Stomach (tissue), 9 donors: ENCODE results near the gene GAPVD1. TPM values are rescaled to one million over a fixed set of nuclear protein-coding genes. Genes with fewer than 3 reads are reported as not detected.

Source experiments
- DNase-seq, 2 donors: peaks; one replicate each; pipeline versions ENCODE4 v3.0.0 to v3.0.0-alpha.2; 2013 to 2019
- H3K27ac ChIP-seq, 5 donors: fragments of 200-600 bp in 4 of 5; sonication (generic) in 4 of 5; one replicate each; pipeline ENCODE4 v1.5.1; 2013 to 2019; ENCODE audit warnings: mild to moderate bottlenecking in 1 of 5, moderate library complexity in 1 of 5
- H3K27me3 ChIP-seq, 3 donors: fragments of 200-600 bp; sonication (generic); one replicate each; pipeline ENCODE4 v1.5.1; 2017 to 2019; ENCODE audit warnings: mixed run types in 1 of 3
- H3K36me3 ChIP-seq, 4 donors: fragments of 200-600 bp; sonication (generic); 1 replicate in 3 of 4; 2 replicates in 1 of 4; pipeline ENCODE4 v1.5.1; 2016 to 2019
- H3K4me1 ChIP-seq, 4 donors: fragments of 200-600 bp; sonication (generic); one replicate each; pipeline ENCODE4 v1.5.1; 2016 to 2019
- H3K4me3 ChIP-seq, 4 donors: fragments of 200-600 bp; sonication (generic) in 3 of 4; one replicate each; pipeline ENCODE4 v1.5.1; 2016 to 2019; ENCODE audit warnings: mild to moderate bottlenecking in 1 of 4
- H3K9me3 ChIP-seq, 4 donors: fragments of 200-600 bp; sonication (generic); one replicate each; pipeline ENCODE4 v1.5.1; 2016 to 2019
- CTCF ChIP-seq, 7 experiments: fragments of 450-650 bp in 4 of 7; fragments of 200-600 bp in 3 of 7; sonication (generic) in 3 of 7; IDR thresholded peaks; one replicate each; pipeline ENCODE4 v1.5.1; 2016 to 2019; ENCODE audit warnings: antibody characterized with exemption in 7 of 7, control low read depth in 2 of 7, mild to moderate bottlenecking in 1 of 7
- EP300 ChIP-seq: sonication (generic); formaldehyde crosslinking; IDR thresholded peaks from one replicate; pipeline ENCODE4 v1.6.1; 2017; ENCODE audit warnings: antibody characterized with exemption
- POLR2A ChIP-seq, 4 donors: fragments of 450-650 bp; IDR thresholded peaks; one replicate each; pipeline ENCODE4 v1.6.1; 2016; ENCODE audit warnings: antibody characterized with exemption in 4 of 4, control low read depth in 2 of 4, mild to moderate bottlenecking in 1 of 4, moderate library complexity in 1 of 4
- POLR2AphosphoS5 ChIP-seq, 3 donors: sonication (generic); formaldehyde crosslinking; IDR thresholded peaks; one replicate each; pipeline ENCODE4 v1.6.1; 2016; ENCODE audit warnings: antibody characterized with exemption in 3 of 3
- WGBS, 5 donors: extraction: QIAGEN DNeasy Blood & Tissue Kit in 3 of 5; methylation state at CpG; one replicate each; pipeline versions ENCODE4 v1.1.5 to v1.1.7; 2013 to 2018; 5-methylcytosine and 5-hydroxymethylcytosine counted together
- intact Hi-C: fragments of 100-400 bp; cut with DNase I; formaldehyde crosslinking; loops from one replicate; pipeline ENCODE4 v1.15.1; 2023; ENCODE audit warnings: low total_unique reads
- polyA plus RNA-seq, 3 donors: library from polyadenylated mRNA; stranded (reverse); fragments of 200-250 nt; gene quantifications; one replicate each; pipeline ENCODE4 v1.2.3, GENCODE V29; 2013
- total RNA-seq, 5 donors: library from RNA; depleted of rRNA; stranded (reverse); fragments of >200 nt; gene quantifications; one replicate each; pipeline versions ENCODE4 v1.1.0 to v1.2.3, GENCODE V29; 2014 to 2016
- donor health status: healthy with polysubstance abuse.
- donor health status: Bipolar disorder and iron deficiency.
- donor health status: healthy.

The GAPVD1 gene
- total and polyA plus RNA-seq, 8 donors: 3.9 to 140 (median 26.2) TPM

GRCh38 chr9:125317704-125318103 is 56.1 kb downstream of the GAPVD1 start:
- peaks cover 50 to 96% (median 91%) of the 10 kb centered on the region in 4 donors for H3K36me3 ChIP-seq
- no peaks in the 10 kb centered on the region for H3K4me1 ChIP-seq
- intact Hi-C loops: no loop called here
- peaks cover 5 to 18% (median 12%) of the 10 kb centered on the region in 4 donors for H3K9me3 ChIP-seq
- H3K27ac ChIP-seq: no peak overlapping the region
- TF ChIP-seq POLR2A (IDR thresholded peaks at IDR 0.05): no peak
- TF ChIP-seq CTCF (IDR thresholded peaks at IDR 0.05): no peak
- TF ChIP-seq POLR2AphosphoS5 (IDR thresholded peaks at IDR 0.05): no peak
- TF ChIP-seq EP300: no peak
- no peak for DNase-seq
- H3K27me3 ChIP-seq: no peaks in the 10 kb centered on the region
- H3K4me3 ChIP-seq: no peak overlapping the region
- WGBS, 5 donors: 96 to 100% (median 98%) methylated on average over 3 of the region's 3 CpGs

GRCh38 chr9:125321496-125321895 is 59.9 kb downstream of the GAPVD1 start:
- WGBS, 5 donors: 60 to 92% (median 83%) methylated on average over 3 of the region's 3 CpGs
- H3K36me3 ChIP-seq: peaks cover 37 to 91% (median 88%) of the 10 kb centered on the region in 4 donors
- TF ChIP-seq EP300 (no peak), CTCF (IDR thresholded peaks at IDR 0.05) (no peak), POLR2AphosphoS5 (IDR thresholded peaks at IDR 0.05) (no peak), POLR2A (IDR thresholded peaks at IDR 0.05) (no peak)
- no peak for DNase-seq
- peaks cover 5 to 15% (median 12%) of the 10 kb centered on the region in 4 donors for H3K9me3 ChIP-seq
- intact Hi-C loops: no loop called here
- no peak overlapping the region for H3K4me3 ChIP-seq
- H3K27ac ChIP-seq: no peak overlapping the region
- H3K4me1 ChIP-seq: no peaks in the 10 kb centered on the region
- H3K27me3 ChIP-seq: no peaks in the 10 kb centered on the region

GRCh38 chr9:125323615-125324014 is 62.0 kb downstream of the GAPVD1 start:
- H3K36me3 ChIP-seq: peaks cover 37 to 86% (median 80%) of the 10 kb centered on the region in 4 donors
- H3K9me3 ChIP-seq: no peaks in the 10 kb centered on the region

GRCh38 chr9:125325826-125326225 is 64.2 kb downstream of the GAPVD1 start:
- intact Hi-C loops: no loop called here
- no peak overlapping the region for H3K4me3 ChIP-seq
- no peaks in the 10 kb centered on the region for H3K9me3 ChIP-seq
- H3K4me1 ChIP-seq: peaks cover 0 to 15% (median 8%) of the 10 kb centered on the region in 4 donors
- no peak overlapping the region for H3K27ac ChIP-seq
- 81 to 90% (median 83%) methylated on average over 2 of the region's 2 CpGs for WGBS, 5 donors
- no peaks in the 10 kb centered on the region for H3K27me3 ChIP-seq
- TF ChIP-seq POLR2AphosphoS5 (IDR thresholded peaks at IDR 0.05) (no peak), EP300 (no peak), POLR2A (IDR thresholded peaks at IDR 0.05) (no peak), CTCF (IDR thresholded peaks at IDR 0.05) (no peak)
- no peak for DNase-seq
- peaks cover 45 to 89% (median 78%) of the 10 kb centered on the region in 4 donors for H3K36me3 ChIP-seq

More at GRCh38 chr9:125323615-125324014, 62.0 kb downstream of the GAPVD1 start:
- WGBS, 5 donors: 86 to 97% (median 91%) methylated on average over 1 of the region's 1 CpG
- no peaks in the 10 kb centered on the region for H3K4me1 ChIP-seq
- H3K27me3 ChIP-seq: no peaks in the 10 kb centered on the region
- intact Hi-C loops: no loop called here
- no peak for TF ChIP-seq CTCF (IDR thresholded peaks at IDR 0.05)
- no peak for TF ChIP-seq EP300
- TF ChIP-seq POLR2AphosphoS5 (IDR thresholded peaks at IDR 0.05): no peak
- TF ChIP-seq POLR2A (IDR thresholded peaks at IDR 0.05): no peak
- DNase-seq: no peak
- no peak overlapping the region for H3K4me3 ChIP-seq
- H3K27ac ChIP-seq: no peak overlapping the region
